ENCODE results near the gene RBM22. TPM values are rescaled to one million over a fixed set of nuclear protein-coding genes. Genes with fewer than 3 reads are reported as not detected.

The RBM22 gene
- total RNA-seq, 2 experiments from 2014 or later = 98.2 to 101 TPM

DNA sequence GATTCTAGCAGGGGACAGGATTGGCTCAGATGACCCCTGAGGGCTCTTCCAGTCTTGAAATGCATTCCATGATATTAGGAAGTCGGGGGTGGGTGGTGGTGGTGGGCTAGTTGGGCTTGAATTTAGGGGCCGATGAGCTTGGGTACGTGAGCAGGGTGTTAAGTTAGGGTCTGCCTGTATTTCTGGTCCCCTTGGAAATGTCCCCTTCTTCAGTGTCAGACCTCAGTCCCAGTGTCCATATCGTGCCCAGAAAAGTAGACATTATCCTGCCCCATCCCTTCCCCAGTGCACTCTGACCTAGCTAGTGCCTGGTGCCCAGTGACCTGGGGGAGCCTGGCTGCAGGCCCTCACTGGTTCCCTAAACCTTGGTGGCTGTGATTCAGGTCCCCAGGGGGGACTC, 42.7 kb downstream of the RBM22 start:
- Histone ChIP-seq H3K27me3 (ENCODE audit: control insufficient read depth in 1 of 2, insufficient read depth in 2 of 2, low read length in 2 of 2) (peaks cover 0 to 3% of the 10 kb centered on the region in 2 experiments), H3K9me3 (ENCODE audit: control insufficient read depth in 1 of 2, insufficient read depth in 1 of 2, low read length in 2 of 2) (no peaks in the 10 kb centered on the region), H3K27ac (ENCODE audit: low read depth in 1 of 2, low read length in 2 of 2) (no peak overlapping the region), H3K4me1 (ENCODE audit: insufficient read depth, low read length) (peaks cover 15% of the 10 kb centered on the region), H3K4me3 (ENCODE audit: low read length) (no peak overlapping the region), H3K36me3 (ENCODE audit: insufficient read depth, low read length) (no peaks in the 10 kb centered on the region)
- Mint-ChIP-seq H3K4me1 (ENCODE audit: low read depth) (peaks cover 10% of the 10 kb centered on the region), H3K27ac (no peak overlapping the region), H3K27me3 (no peaks in the 10 kb centered on the region), H3K4me3 (peak overlapping the region; percentile 77), H3K9me3 (no peaks in the 10 kb centered on the region), H3K36me3 (ENCODE audit: low read depth) (no peaks in the 10 kb centered on the region)
- CTCF ChIA-PET = interaction anchor here (2.2 kb wide), 1 partner anchor 42 kb away, joined by 8 read pairs; the partner anchor contains the start of gene RBM22
- ATAC-seq (ENCODE audit: poor library complexity) (no peak), DNase-seq (no peak)
- intact Hi-C loops (cut with DNase I, micrococcal nuclease) = loop anchor here (5.0 to 10.0 kb wide), 4 partner anchors 99 to 587 kb away; partner anchors contain the start of gene DCTN4 (in 1 of the 2)
- POLR2A ChIA-PET = interaction anchor here (0.9 kb wide), 1 partner anchor 188 kb away, joined by 3 read pairs; the partner anchor contains the start of gene IRGM
- TF ChIP-seq, protein P1, sequence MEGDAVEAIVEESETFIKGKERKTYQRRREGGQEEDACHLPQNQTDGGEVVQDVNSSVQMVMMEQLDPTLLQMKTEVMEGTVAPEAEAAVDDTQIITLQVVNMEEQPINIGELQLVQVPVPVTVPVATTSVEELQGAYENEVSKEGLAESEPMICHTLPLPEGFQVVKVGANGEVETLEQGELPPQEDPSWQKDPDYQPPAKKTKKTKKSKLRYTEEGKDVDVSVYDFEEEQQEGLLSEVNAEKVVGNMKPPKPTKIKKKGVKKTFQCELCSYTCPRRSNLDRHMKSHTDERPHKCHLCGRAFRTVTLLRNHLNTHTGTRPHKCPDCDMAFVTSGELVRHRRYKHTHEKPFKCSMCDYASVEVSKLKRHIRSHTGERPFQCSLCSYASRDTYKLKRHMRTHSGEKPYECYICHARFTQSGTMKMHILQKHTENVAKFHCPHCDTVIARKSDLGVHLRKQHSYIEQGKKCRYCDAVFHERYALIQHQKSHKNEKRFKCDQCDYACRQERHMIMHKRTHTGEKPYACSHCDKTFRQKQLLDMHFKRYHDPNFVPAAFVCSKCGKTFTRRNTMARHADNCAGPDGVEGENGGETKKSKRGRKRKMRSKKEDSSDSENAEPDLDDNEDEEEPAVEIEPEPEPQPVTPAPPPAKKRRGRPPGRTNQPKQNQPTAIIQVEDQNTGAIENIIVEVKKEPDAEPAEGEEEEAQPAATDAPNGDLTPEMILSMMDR (IDR thresholded peaks at IDR 0.05) = no peak

DNA sequence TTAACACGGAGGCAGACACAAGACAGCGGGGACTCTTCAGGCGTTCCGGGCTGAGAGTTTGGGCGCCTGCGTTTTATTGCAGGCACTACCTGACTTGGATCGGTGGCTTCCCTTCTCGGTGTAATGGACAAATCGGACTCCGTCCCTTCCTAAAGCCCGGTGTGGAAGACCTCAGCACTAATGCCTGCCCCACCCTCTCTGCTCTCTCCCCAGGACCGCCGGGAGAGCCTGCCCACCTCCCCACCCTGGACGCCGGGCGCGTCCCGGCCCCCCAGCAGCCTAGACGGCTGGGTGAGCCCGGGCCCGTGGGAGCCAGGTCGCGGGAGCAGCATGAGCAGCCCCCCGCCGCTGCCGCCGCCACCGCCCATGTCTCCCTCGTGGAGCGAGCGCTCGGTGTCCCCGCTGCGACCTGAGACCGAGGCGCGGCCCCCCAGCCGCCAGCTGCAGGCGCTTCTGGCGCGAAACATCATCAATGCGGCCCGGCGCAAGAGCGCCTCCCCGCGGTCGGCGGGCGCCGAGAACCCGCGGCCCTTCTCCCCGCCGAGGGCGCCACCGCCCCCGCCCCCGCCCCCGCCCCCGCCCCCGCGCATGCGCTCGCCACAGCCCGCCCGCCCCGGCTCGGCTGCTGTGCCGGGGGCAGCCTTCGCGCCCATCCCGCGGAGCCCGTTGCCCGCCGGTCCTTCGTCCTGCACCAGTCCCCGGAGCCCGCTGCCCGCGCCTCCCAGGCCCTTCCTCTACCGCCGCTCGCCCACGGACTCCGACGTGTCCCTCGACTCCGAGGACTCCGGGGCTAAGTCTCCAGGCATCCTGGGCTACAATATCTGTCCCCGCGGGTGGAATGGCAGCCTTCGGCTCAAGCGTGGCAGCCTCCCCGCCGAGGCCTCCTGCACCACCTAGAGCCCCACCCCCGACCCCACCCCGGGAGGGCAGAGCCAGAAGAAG, 44.4 kb downstream of the RBM22 start:
- H3K36me3 Mint-ChIP-seq (ENCODE audit: low read depth) = no peaks in the 10 kb centered on the region
- peak overlapping the region; percentile 68 for H3K4me3 ChIP-seq (ENCODE audit: low read length)
- no peaks in the 10 kb centered on the region for H3K9me3 ChIP-seq (ENCODE audit: control insufficient read depth in 1 of 2, insufficient read depth in 1 of 2, low read length in 2 of 2)
- peak; percentile 67 to 92 (median 80) for DNase-seq
- no peaks in the 10 kb centered on the region for H3K9me3 Mint-ChIP-seq
- no peak overlapping the region for H3K27ac Mint-ChIP-seq
- peak overlapping the region; percentile 85 for H3K4me3 Mint-ChIP-seq
- intact Hi-C loops (cut with DNase I, micrococcal nuclease) = loop anchor here (1.0 to 10.0 kb wide), 8 partner anchors 46 to 588 kb away; partner anchors contain the start of genes DCTN4 (in 1 of the 2) and IRGM (in 1 of the 2)
- ChIA-PET CTCF (interaction anchor here (0.6 to 2.2 kb wide), 7 partner anchors 8 to 206 kb away, joined by 3 to 8 read pairs (median 3); partner anchors contain the start of gene RBM22), POLR2A (interaction anchor here (1.0 to 1.3 kb wide), 3 partner anchors 44 to 206 kb away, joined by 3 to 7 read pairs (median 4); partner anchors contain the start of gene RBM22)
- H3K4me1 Mint-ChIP-seq (ENCODE audit: low read depth) = peaks cover 10% of the 10 kb centered on the region
- peak; percentile 94 for ATAC-seq (ENCODE audit: poor library complexity)
- peaks cover 15% of the 10 kb centered on the region for H3K4me1 ChIP-seq (ENCODE audit: insufficient read depth, low read length)
- no peak overlapping the region for H3K27ac ChIP-seq (ENCODE audit: low read depth in 1 of 2, low read length in 2 of 2)
- no peaks in the 10 kb centered on the region for H3K27me3 Mint-ChIP-seq
- TF ChIP-seq, protein P1 (IDR thresholded peaks at IDR 0.05) = peak; percentile 47
- H3K27me3 ChIP-seq (ENCODE audit: control insufficient read depth in 1 of 2, insufficient read depth in 2 of 2, low read length in 2 of 2) = no peaks in the 10 kb centered on the region
- H3K36me3 ChIP-seq (ENCODE audit: insufficient read depth, low read length) = no peaks in the 10 kb centered on the region

DNA sequence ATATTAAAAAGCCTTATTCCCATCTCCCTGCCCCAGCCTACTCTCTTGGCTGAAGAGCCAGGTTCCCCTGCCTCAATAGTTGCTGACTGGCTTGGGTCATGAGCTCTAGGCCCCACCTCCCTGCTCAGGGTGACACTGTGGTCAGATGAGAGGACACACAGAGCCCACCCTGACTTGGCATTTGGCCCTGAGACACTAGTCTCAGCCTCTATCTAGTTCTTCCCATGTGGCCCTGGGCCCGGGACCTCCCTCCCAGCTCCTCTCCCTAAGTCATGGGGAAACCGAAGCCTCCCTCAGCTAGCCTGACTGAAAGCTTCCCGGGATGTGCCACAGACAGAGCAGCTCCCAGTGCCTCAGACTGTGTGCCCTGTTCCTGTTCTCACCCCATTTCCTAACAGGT, 45.6 kb downstream of the RBM22 start:
- no peak for DNase-seq
- Mint-ChIP-seq H3K36me3 (ENCODE audit: low read depth) (no peaks in the 10 kb centered on the region), H3K27ac (no peak overlapping the region), H3K4me3 (peak overlapping the region; percentile 85), H3K4me1 (ENCODE audit: low read depth) (peaks cover 10% of the 10 kb centered on the region), H3K9me3 (no peaks in the 10 kb centered on the region), H3K27me3 (no peaks in the 10 kb centered on the region)
- no peak for ATAC-seq (ENCODE audit: poor library complexity)
- ChIA-PET CTCF (no interaction called here), POLR2A (no interaction called here)
- Histone ChIP-seq H3K9me3 (ENCODE audit: control insufficient read depth in 1 of 2, insufficient read depth in 1 of 2, low read length in 2 of 2) (no peaks in the 10 kb centered on the region), H3K36me3 (ENCODE audit: insufficient read depth, low read length) (no peaks in the 10 kb centered on the region), H3K4me1 (ENCODE audit: insufficient read depth, low read length) (peaks cover 15% of the 10 kb centered on the region), H3K4me3 (ENCODE audit: low read length) (no peak overlapping the region), H3K27me3 (ENCODE audit: control insufficient read depth in 1 of 2, insufficient read depth in 2 of 2, low read length in 2 of 2) (no peaks in the 10 kb centered on the region), H3K27ac (ENCODE audit: low read depth in 1 of 2, low read length in 2 of 2) (no peak overlapping the region)
- intact Hi-C loops (cut with DNase I, micrococcal nuclease) = loop anchor here (5.0 to 10.0 kb wide), 4 partner anchors 102 to 590 kb away; partner anchors contain the start of gene DCTN4 (in 1 of the 2)
- TF ChIP-seq, protein P1 (IDR thresholded peaks at IDR 0.05) = no peak

All from CD4-positive, alpha-beta T cell (primary cell).